ENCODE data around the gene GNAO1. TPM values are rescaled to one million over a fixed set of nuclear protein-coding genes. Genes with fewer than 3 reads are reported as not detected.

GNAO1 gene
- total and polyA plus RNA-seq, 2 of the 13 experiments (the other 11 are each of a cell fraction or from before 2014, with no cell fraction given), result not detected

- no peak for TF ChIP-seq ZNF333 (CRISPR knock-in tag; IDR thresholded peaks at IDR 0.05; ENCODE audit: borderline replicate concordance)
- TF ChIP-seq ZNF143 (CRISPR knock-in tag; IDR thresholded peaks at IDR 0.05), result no peak
- TF ChIP-seq KLF9 (CRISPR knock-in tag; IDR thresholded peaks at IDR 0.05; ENCODE audit: low read depth), result no peak
- no peak for TF ChIP-seq NFIB (CRISPR knock-in tag; IDR thresholded peaks at IDR 0.05; ENCODE audit: borderline replicate concordance)
- TF ChIP-seq ZNF24 (IDR thresholded peaks at IDR 0.05), result no peak
- peak; percentile 37 for TF ChIP-seq RBM39 (IDR thresholded peaks at IDR 0.05; ENCODE audit: low read depth, low read length, poor library complexity, severe bottlenecking)
- TF ChIP-seq CBX2 (IDR thresholded peaks at IDR 0.05; ENCODE audit: low read depth, low read length), result no peak
- 0 out of 2 replicates have a peak, but pooled peaks have one; percentile 50 for TF ChIP-seq CBX2 (CRISPR knock-in tag; IDR thresholded peaks at IDR 0.05; ENCODE audit: low read depth)
- no peak for TF ChIP-seq HOXA7 (CRISPR knock-in tag; IDR thresholded peaks at IDR 0.05)
- TF ChIP-seq KMT2B (CRISPR knock-in tag; IDR thresholded peaks at IDR 0.05), result no peak
- no peak for TF ChIP-seq PREB (CRISPR knock-in tag; IDR thresholded peaks at IDR 0.05)
- TF ChIP-seq IKZF5 (CRISPR knock-in tag; IDR thresholded peaks at IDR 0.05), result no peak
- no peak for TF ChIP-seq SP1 (IDR thresholded peaks at IDR 0.05)
- 0 out of 2 replicates have a peak, but pooled peaks have one; percentile 35 for TF ChIP-seq SP1 (CRISPR knock-in tag; IDR thresholded peaks at IDR 0.05)
- no peak for TF ChIP-seq GLI4 (CRISPR knock-in tag; IDR thresholded peaks at IDR 0.05; ENCODE audit: borderline replicate concordance)
- no peak for TF ChIP-seq ZNF496 (CRISPR knock-in tag; IDR thresholded peaks at IDR 0.05; ENCODE audit: insufficient replicate concordance)
- no peak for TF ChIP-seq ATF6 (CRISPR knock-in tag; conservative IDR thresholded peaks at IDR 0.05)
- peak; percentile 67; the same call in 1 of the 2 replicates for TF ChIP-seq ZNF547 (CRISPR knock-in tag; IDR thresholded peaks at IDR 0.05)
- peak; percentile 67; the same call in 1 of the 2 replicates for TF ChIP-seq ZZZ3 (CRISPR knock-in tag; IDR thresholded peaks at IDR 0.05; ENCODE audit: borderline replicate concordance)
- no peak for TF ChIP-seq NCOA1 (CRISPR knock-in tag; IDR thresholded peaks at IDR 0.05)
- no peak for TF ChIP-seq ZBTB42 (CRISPR knock-in tag; IDR thresholded peaks at IDR 0.05)
- TF ChIP-seq ZBTB38 (CRISPR knock-in tag; IDR thresholded peaks at IDR 0.05), result 0 out of 2 replicates have a peak, but pooled peaks have one; percentile 68
- no peak for TF ChIP-seq RNF219 (CRISPR knock-in tag; IDR thresholded peaks at IDR 0.05)
Observed at GRCh38 chr16:56357765-56358322, 166.6 kb downstream of the GNAO1 start (continued).

Measured in HepG2 (cell line).